Right lung (tissue), 10 donors: ENCODE data around the gene RNF225. TPM values are rescaled to one million over a fixed set of nuclear protein-coding genes. Genes with fewer than 3 reads are reported as not detected.
A peak's percentile ranks its signal among the peaks of the same experiment; 100 is the strongest.
"Not testable (repeated sequence)": the region's sequence is repeated elsewhere in the genome, so short reads cannot be mapped to it uniquely, and the experiment has no call there.

ENCODE experiments used
- DNase-seq, 2 donors: peaks; one replicate each; pipeline ENCODE4 v3.0.0-alpha.2; 2013
- long read RNA-seq, 8 donors: transcript quantifications; one replicate each; lab custom pipeline, GENCODE V29; 2026
- polyA plus RNA-seq, 5 donors: library from polyadenylated mRNA; unstranded; fragments of 120-200 nt; gene quantifications; one replicate each; pipeline versions ENCODE4 v1.2.1 to v1.2.3, GENCODE V29; 2013; ENCODE audit warnings: inconsistent platforms in 1 of 5, low replicate concordance in 1 of 5; ENCODE audit not compliant: insufficient read length in 5 of 5, insufficient read depth in 1 of 5

Gene RNF225
- not detected for polyA plus RNA-seq
- long read RNA-seq, donor 1: 0 reads
- long read RNA-seq, donor 2: 0 reads
- long read RNA-seq, donor 3: 0 reads
- long read RNA-seq, donor 4: 0 reads
- long read RNA-seq, donor 5: 0 reads
- long read RNA-seq, donor 6: 0 reads
- long read RNA-seq, donor 7: 0 reads
- long read RNA-seq, donor 8: 0 reads

GRCh38 chr19:58395220-58395978, at the start of gene RNF225:
Gene RNF225, plus strand, starts transcription at chr19:58395656. Its CDS starts 434 bp downstream, at chr19:58396090.
- no peak for DNase-seq

- no peak for DNase-seq
Measured at GRCh38 chr19:58346961-58347929, 48.2 kb upstream of the RNF225 start.

- not testable (repeated sequence) for DNase-seq
Measured at GRCh38 chr19:58348080-58348479, 47.4 kb upstream of the RNF225 start.

- DNase-seq: no peak
Measured at GRCh38 chr19:58349590-58349989, 45.9 kb upstream of the RNF225 start.

DNA sequence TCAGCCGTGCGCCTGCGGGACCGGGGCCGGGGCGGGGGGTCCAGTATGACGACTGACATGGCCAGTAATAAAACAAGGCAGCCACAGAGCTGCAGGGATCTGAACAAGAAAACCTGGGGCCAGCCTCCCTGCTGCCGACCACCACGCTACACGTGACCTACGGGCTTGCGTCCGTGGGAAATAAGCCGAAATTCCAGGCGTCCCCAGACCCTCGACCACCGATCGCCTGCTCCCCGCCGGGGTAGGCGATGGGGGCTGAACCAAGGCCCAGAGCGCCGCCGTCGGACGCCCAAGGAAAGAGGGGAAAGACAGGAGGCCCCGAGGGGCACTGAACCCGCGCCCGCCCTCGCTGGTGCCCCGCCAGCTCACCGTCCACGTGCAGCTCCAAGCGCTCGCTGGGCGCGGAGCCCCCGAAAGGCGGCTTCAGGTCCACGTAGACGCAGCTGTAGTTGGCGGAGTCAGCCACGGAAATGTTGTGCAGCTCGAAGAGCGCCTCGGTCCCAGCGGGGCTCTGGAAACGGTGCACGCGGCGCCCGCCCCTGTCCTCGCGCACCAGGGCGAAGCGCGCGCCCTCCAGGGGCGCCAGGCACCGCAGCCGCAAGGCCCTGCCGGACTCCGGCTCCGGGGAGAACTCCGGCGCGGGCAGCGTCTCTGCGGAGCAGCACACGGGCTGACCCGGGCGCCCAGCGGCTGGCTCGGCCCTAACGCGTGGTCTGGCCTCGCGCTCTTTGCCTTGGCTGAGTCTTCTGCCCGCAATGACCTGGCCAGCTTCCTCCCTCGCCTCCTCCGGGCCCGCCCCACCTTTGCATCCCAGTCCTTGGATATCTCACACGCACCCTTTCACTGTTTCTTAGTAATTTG, 45.2 kb upstream of the RNF225 start:
- no peak for DNase-seq

DNA sequence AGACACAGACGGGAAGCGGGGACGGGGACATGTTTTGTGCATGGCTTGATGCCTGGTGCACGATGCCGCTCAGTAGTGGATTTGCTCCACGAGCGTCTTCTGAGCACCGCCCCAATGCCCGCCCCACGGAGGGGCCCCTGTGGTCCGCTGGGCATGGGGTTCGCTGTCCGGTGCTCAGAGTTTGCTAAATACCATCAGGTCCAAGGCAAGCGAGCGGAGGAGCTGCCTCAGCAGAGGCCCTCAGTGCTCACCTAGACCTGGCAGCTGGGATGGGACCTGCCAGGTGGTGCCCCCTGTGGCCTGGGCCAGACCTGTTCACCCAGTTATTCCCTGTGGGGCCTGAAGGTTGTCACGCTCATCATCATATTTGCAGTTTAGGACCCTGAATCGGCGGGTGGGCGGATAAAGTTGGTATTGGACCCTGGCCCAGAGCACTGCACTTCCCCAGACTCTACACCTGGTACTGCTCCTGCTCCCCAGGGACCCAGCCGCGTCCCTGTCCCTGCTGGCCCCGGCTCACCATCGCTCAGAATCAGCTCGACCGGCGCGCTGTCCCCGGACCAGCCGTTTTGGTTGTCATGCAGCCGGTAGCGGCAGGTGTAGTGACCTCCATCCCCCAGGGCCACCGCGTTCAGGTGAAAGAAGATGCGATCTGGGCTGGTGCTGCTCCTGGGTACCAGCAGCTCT, 44.4 kb upstream of the RNF225 start:
- no peak for DNase-seq

DNA sequence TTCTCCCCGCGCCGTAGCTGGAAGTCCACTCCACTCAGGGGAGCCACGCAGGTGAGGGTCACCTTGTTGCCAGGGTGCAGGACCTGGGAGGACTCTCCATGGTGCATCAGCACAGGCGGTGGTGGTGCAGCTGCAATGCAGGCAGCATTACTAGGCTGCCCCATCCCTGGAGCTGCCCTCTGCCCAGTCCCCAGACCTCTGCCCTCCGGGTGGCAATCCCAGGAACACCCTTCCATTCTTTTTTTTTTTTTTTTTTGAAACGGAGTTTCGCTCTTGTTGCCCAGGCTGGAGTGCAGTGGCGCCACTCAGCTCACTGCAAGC, 43.9 kb upstream of the RNF225 start:
- DNase-seq: no peak

- DNase-seq: no peak
Measured at GRCh38 chr19:58351990-58352755, 43.3 kb upstream of the RNF225 start.

GRCh38 chr19:58352760-58353671, 42.4 kb upstream of the RNF225 start, which contains the start of gene A1BG:
Gene A1BG, minus strand, starts transcription at chr19:58353492. Its CDS starts 55 bp downstream, at chr19:58353437.
- no peak for DNase-seq

DNA sequence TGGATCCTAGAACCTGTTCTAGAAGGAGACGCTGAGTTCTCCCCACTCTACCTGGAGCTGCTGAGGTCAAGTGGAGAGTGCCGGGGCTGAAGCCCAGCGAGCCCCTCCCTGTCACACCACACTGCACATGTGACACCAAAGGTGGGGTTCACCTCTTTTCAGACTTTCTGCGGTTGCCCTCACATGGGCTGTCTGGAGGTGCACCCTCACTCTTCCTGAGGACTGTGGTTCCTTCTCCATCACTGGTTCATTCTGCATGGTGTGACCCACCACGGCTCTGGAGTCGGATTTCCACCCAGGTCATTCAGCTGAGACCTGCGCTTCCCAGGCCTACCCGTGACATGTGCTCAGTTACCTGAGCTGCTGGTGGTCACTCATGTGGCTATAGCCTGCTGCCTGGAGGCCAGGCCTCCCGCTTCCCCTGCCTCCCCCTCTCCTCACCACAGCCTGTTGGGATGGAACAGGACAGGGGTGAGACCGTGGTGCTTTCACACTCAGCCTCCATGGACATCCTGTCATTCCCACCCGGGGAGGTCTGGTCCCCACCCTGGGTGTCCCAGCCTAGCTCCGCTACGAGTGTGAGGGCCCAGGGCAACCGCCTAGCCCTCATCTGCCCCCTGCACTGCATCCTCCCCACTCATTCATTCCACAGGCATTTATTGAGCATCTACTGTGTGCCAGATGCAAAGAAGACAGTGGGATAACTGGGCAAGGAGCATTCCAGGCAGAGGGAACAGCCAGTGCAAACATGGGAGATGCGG, 41.6 kb upstream of the RNF225 start:
- DNase-seq: no peak

GRCh38 chr19:58354478-58355030, 40.9 kb upstream of the RNF225 start:
- DNase-seq: no peak

GRCh38 chr19:58355215-58355796, 40.1 kb upstream of the RNF225 start:
- no peak for DNase-seq

GRCh38 chr19:58355908-58356765, 39.3 kb upstream of the RNF225 start:
- DNase-seq: peak; percentile 37 to 59

GRCh38 chr19:58356766-58357480, 38.5 kb upstream of the RNF225 start:
- peak; percentile 16 to 46 for DNase-seq

DNA sequence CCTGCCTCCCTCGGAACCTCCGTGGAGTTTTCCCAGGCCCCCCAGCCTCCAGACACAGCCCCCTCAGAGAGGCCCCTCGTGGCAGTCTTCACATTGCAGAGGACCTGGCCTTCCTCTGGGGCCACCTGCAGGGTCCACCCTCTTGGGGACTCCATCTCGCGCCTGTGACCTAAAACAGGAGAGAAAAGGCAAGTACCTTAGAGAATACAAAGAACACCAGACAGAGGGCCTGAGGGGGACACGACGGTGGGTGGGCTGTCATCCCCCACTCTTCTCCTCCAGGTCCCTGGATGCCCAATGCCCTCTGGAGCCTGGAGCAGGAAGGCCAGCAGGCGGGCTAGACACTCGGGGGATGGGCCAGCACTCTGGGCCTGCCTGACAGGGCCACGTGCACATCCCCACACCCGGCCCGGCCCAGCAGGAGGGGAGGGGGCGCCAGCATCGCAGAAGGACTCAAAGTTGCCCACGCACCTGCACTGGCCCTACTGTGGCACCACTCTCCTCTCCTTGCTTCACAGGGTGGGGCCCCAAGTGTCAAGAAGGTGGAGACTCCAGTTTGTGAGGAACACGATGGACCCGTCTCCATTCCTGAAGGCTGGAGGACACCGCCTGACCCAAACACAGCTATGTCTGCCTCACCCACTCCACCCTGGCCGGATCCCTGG, 37.8 kb upstream of the RNF225 start:
- no peak for DNase-seq
